Measurements from ENCODE around the gene BMI1. TPM values are rescaled to one million over a fixed set of nuclear protein-coding genes. Genes with fewer than 3 reads are reported as not detected.
"Not testable (repeated sequence)": the region's sequence is repeated elsewhere in the genome, so short reads cannot be mapped to it uniquely, and the experiment has no call there.

The BMI1 gene
- total and polyA plus RNA-seq, 12 donors: 16.7 to 88.5 (median 62.1) TPM

GRCh38 chr10:22349755-22350154 is 28.9 kb downstream of the BMI1 start:
- no peaks in the 10 kb centered on the region for H3K36me3 ChIP-seq (replicated peaks in 1 of 2)
- no peaks in the 10 kb centered on the region for H3K9me3 ChIP-seq (replicated peaks in 1 of 3)
- no peak overlapping the region for H3K4me3 ChIP-seq
- TF ChIP-seq POLR2A (IDR thresholded peaks at IDR 0.05): no peak
- TF ChIP-seq CTCF (IDR thresholded peaks at IDR 0.05): no peak
- WGBS, 4 donors: 98 to 100% (median 99%) methylated on average over 1 of the region's 1 CpG
- H3K4me1 ChIP-seq (replicated peaks in 1 of 2): no peaks in the 10 kb centered on the region
- DNase-seq: no peak
- H3K27ac ChIP-seq: no peak overlapping the region
- intact Hi-C loops (cut with DNase I): no loop called here
- peaks cover 58% of the 10 kb centered on the region for H3K27me3 ChIP-seq

GRCh38 chr10:22351131-22351703 is 30.3 kb downstream of the BMI1 start:
- Histone ChIP-seq H3K9me3 (replicated peaks in 1 of 3) (no peaks in the 10 kb centered on the region), H3K4me1 (replicated peaks in 1 of 2) (no peaks in the 10 kb centered on the region), H3K4me3 (no peak overlapping the region), H3K36me3 (replicated peaks in 1 of 2) (no peaks in the 10 kb centered on the region), H3K27me3 (peaks cover 43% of the 10 kb centered on the region), H3K27ac (no peak overlapping the region)
- TF ChIP-seq POLR2A (IDR thresholded peaks at IDR 0.05) (no peak), CTCF (IDR thresholded peaks at IDR 0.05) (no peak)
- DNase-seq: no peak
- intact Hi-C loops (cut with DNase I): no loop called here
- WGBS, 4 donors: 91 to 98% (median 96%) methylated on average over 5 of the region's 5 CpGs

- DNase-seq: no peak
- no peak for TF ChIP-seq POLR2A (IDR thresholded peaks at IDR 0.05)
- no peak for TF ChIP-seq CTCF (IDR thresholded peaks at IDR 0.05)
- 89 to 91% (median 90%) methylated on average over 4 of the region's 4 CpGs for WGBS, 4 donors
Observed at GRCh38 chr10:22356324-22356873, 35.5 kb downstream of the BMI1 start.

GRCh38 chr10:22357770-22358169 is 36.9 kb downstream of the BMI1 start:
- DNase-seq: not testable (repeated sequence)
- 76 to 100% (median 86%) methylated on average over 3 of the region's 4 CpGs for WGBS, 4 donors

More at GRCh38 chr10:22356324-22356873, 35.5 kb downstream of the BMI1 start:
- Histone ChIP-seq H3K27ac (no peak overlapping the region), H3K27me3 (peaks cover 19% of the 10 kb centered on the region), H3K4me3 (no peak overlapping the region), H3K9me3 (replicated peaks in 1 of 3) (no peaks in the 10 kb centered on the region), H3K4me1 (replicated peaks in 1 of 2) (no peaks in the 10 kb centered on the region), H3K36me3 (replicated peaks in 1 of 2) (no peaks in the 10 kb centered on the region)
- intact Hi-C loops (cut with DNase I): no loop called here

GRCh38 chr10:22363305-22363704 is 42.4 kb downstream of the BMI1 start:
- H3K27me3 ChIP-seq: peaks cover 20% of the 10 kb centered on the region
- no peaks in the 10 kb centered on the region for H3K4me1 ChIP-seq (replicated peaks in 1 of 2)
- no peaks in the 10 kb centered on the region for H3K9me3 ChIP-seq (replicated peaks in 1 of 3)
- intact Hi-C loops (cut with DNase I): no loop called here
- no peak for TF ChIP-seq POLR2A (IDR thresholded peaks at IDR 0.05)
- no peak for TF ChIP-seq CTCF (IDR thresholded peaks at IDR 0.05)
- H3K36me3 ChIP-seq (replicated peaks in 1 of 2): no peaks in the 10 kb centered on the region
- H3K27ac ChIP-seq: no peak overlapping the region
- no peak overlapping the region for H3K4me3 ChIP-seq
- DNase-seq: no peak
- WGBS, 4 donors: 86 to 95% (median 93%) methylated on average over 6 of the region's 6 CpGs

More at GRCh38 chr10:22357770-22358169, 36.9 kb downstream of the BMI1 start:
- H3K9me3 ChIP-seq (replicated peaks in 1 of 3); H3K36me3 ChIP-seq (replicated peaks in 1 of 2); intact Hi-C loops (cut with DNase I); H3K4me1 ChIP-seq (replicated peaks in 1 of 2); H3K27ac ChIP-seq; H3K4me3 ChIP-seq: not testable (repeated sequence)
- peaks cover 29% of the 10 kb centered on the region for H3K27me3 ChIP-seq
